ENCODE measurements around the gene HIPK2. TPM values are rescaled to one million over a fixed set of nuclear protein-coding genes. Genes with fewer than 3 reads are reported as not detected.

HIPK2 gene
- total and polyA plus RNA-seq, 2 donors (not counting 3 experiments of a cell fraction or from before 2014, with no cell fraction given): 9.0 to 43.8 TPM

- Histone ChIP-seq H3K9me1 (replicated peaks; ENCODE audit: control insufficient read depth, extremely low read depth, insufficient read depth, low read length) (no peaks in the 10 kb centered on the region), H2AFZ (ENCODE audit: low read depth, low read length) (peak overlapping the region; percentile 0), H3K27ac (ENCODE audit: insufficient read depth, low read depth, low read length) (peak overlapping the region; percentile 71), H4K20me1 (replicated peaks; ENCODE audit: control insufficient read depth, extremely low read depth, insufficient read depth, low read length) (no peaks in the 10 kb centered on the region), H3K4me2 (ENCODE audit: insufficient read depth, low read length) (peak overlapping the region; percentile 20), H3K27me3 (ENCODE audit: control insufficient read depth in 2 of 2, insufficient read depth in 2 of 2, low read length in 2 of 2) (no peaks in the 10 kb centered on the region), H3K4me3 (replicated peaks in 1 of 3; ENCODE audit: insufficient read depth in 1 of 3, low read depth in 1 of 3, low read length in 3 of 3) (no peak overlapping the region), H3K79me2 (ENCODE audit: control insufficient read depth, insufficient read depth, low read length) (peaks cover 69% of the 10 kb centered on the region), H3K9ac (replicated peaks; ENCODE audit: extremely low read depth, insufficient read depth, low read length) (peak overlapping the region; percentile 11), H3K36me3 (ENCODE audit: control insufficient read depth in 2 of 2, extremely low read depth in 1 of 2, insufficient read depth in 2 of 2, low read length in 2 of 2) (peaks cover 7 to 8% of the 10 kb centered on the region in 2 experiments), H3K9me3 (replicated peaks; ENCODE audit: control insufficient read depth, insufficient read depth, low read length) (no peaks in the 10 kb centered on the region), H3K4me1 (ENCODE audit: control insufficient read depth, extremely low read depth, insufficient read depth, low read length) (peaks cover 33% of the 10 kb centered on the region)
- ChIA-PET POLR2A (no interaction called here), CTCF (interaction anchor here (0.6 to 3.6 kb wide), 4 partner anchors 12 to 74 kb away, joined by 3 to 17 read pairs (median 4); no protein-coding TSS in a partner anchor)
- no TSS peak for BruUV-seq (replicated peaks)
- FAIRE-seq: peak; percentile 82
- dilution Hi-C loops (cut with MboI; ENCODE audit: extremely low pct_ligation_motif_present, low sequenced_read_pairs): no loop called here
- TF ChIP-seq MAX (IDR thresholded peaks at IDR 0.05; ENCODE audit: insufficient read depth, insufficient read length) (no peak), POLR2AphosphoS5 (IDR thresholded peaks at IDR 0.05; ENCODE audit: insufficient read depth, low read depth, low read length) (peak; percentile 53), GATA2 (IDR thresholded peaks at IDR 0.05; ENCODE audit: insufficient read depth, insufficient read length, low read depth, low read length) (no peak)
- peak; percentile 95 for DNase-seq (ENCODE audit: low read depth, low spot score)
- intact Hi-C loops (cut with micrococcal nuclease): loop anchor here (1.0 to 5.0 kb wide), 6 partner anchors 11 to 282 kb away; no protein-coding TSS in a partner anchor
Observed at GRCh38 chr7:139720705-139721231, 57.0 kb downstream of the HIPK2 start.

GRCh38 chr7:139720186-139720585 is 57.6 kb downstream of the HIPK2 start:
- no peak overlapping the region for H2AFZ ChIP-seq (ENCODE audit: low read depth, low read length)

More at GRCh38 chr7:139720186-139720585, 57.6 kb downstream of the HIPK2 start:
- Histone ChIP-seq H4K20me1 (replicated peaks; ENCODE audit: control insufficient read depth, extremely low read depth, insufficient read depth, low read length) (no peaks in the 10 kb centered on the region), H3K36me3 (ENCODE audit: control insufficient read depth in 2 of 2, extremely low read depth in 1 of 2, insufficient read depth in 2 of 2, low read length in 2 of 2) (peaks cover 12 to 13% of the 10 kb centered on the region in 2 experiments), H3K79me2 (ENCODE audit: control insufficient read depth, insufficient read depth, low read length) (peaks cover 69% of the 10 kb centered on the region), H3K9me1 (replicated peaks; ENCODE audit: control insufficient read depth, extremely low read depth, insufficient read depth, low read length) (no peaks in the 10 kb centered on the region), H3K9me3 (replicated peaks; ENCODE audit: control insufficient read depth, insufficient read depth, low read length) (no peaks in the 10 kb centered on the region), H3K4me1 (ENCODE audit: control insufficient read depth, extremely low read depth, insufficient read depth, low read length) (peaks cover 28% of the 10 kb centered on the region), H3K27ac (ENCODE audit: insufficient read depth, low read depth, low read length) (peak overlapping the region; percentile 71), H3K4me3 (replicated peaks in 1 of 3; ENCODE audit: insufficient read depth in 1 of 3, low read depth in 1 of 3, low read length in 3 of 3) (no peak overlapping the region), H3K4me2 (ENCODE audit: insufficient read depth, low read length) (no peak overlapping the region), H3K9ac (replicated peaks; ENCODE audit: extremely low read depth, insufficient read depth, low read length) (no peak overlapping the region), H3K27me3 (ENCODE audit: control insufficient read depth in 2 of 2, insufficient read depth in 2 of 2, low read length in 2 of 2) (no peaks in the 10 kb centered on the region)
- intact Hi-C loops (cut with micrococcal nuclease) (loop anchor here (1.0 to 5.0 kb wide), 5 partner anchors 11 to 282 kb away; no protein-coding TSS in a partner anchor), dilution Hi-C loops (cut with MboI; ENCODE audit: extremely low pct_ligation_motif_present, low sequenced_read_pairs) (no loop called here)
- no peak for FAIRE-seq
- TF ChIP-seq JUN (IDR thresholded peaks at IDR 0.05; ENCODE audit: borderline replicate concordance, insufficient read depth, insufficient read length, low read depth): no peak
- no peak for TF ChIP-seq GATA2 (IDR thresholded peaks at IDR 0.05; ENCODE audit: insufficient read depth, insufficient read length, low read depth, low read length)
- TF ChIP-seq POLR2AphosphoS5 (IDR thresholded peaks at IDR 0.05; ENCODE audit: insufficient read depth, low read depth, low read length): no peak
- no peak for TF ChIP-seq MYC (IDR thresholded peaks at IDR 0.05; ENCODE audit: low read depth, low read length)
- no TSS peak for BruUV-seq (replicated peaks)
- ChIA-PET POLR2A (no interaction called here), CTCF (interaction anchor here (0.8 to 3.6 kb wide), 4 partner anchors 17 to 282 kb away, joined by 3 to 17 read pairs (median 4); no protein-coding TSS in a partner anchor)
- no peak for DNase-seq (ENCODE audit: low read depth, low spot score)

Data from endothelial cell of umbilical vein (primary cell).